ENCODE results near the gene CLDN9.

GRCh38 chr16:3007059-3007956, 5.4 kb upstream of the CLDN9 start:
- TF ChIP-seq CTCF (IDR thresholded peaks at IDR 0.05) (no peak), ZFX (IDR thresholded peaks at IDR 0.05; ENCODE audit: borderline replicate concordance) (no peak)
